Measurements from ENCODE around the gene AK4.
A peak's percentile ranks its signal among the peaks of the same experiment; 100 is the strongest.
"Not testable (repeated sequence)": the region's sequence is repeated elsewhere in the genome, so short reads cannot be mapped to it uniquely, and the experiment has no call there.

The AK4 gene

GRCh38 chr1:65150583-65151263 is 2.7 kb downstream of the AK4 start:
- no peak for DNase-seq (ENCODE audit: low spot score)

GRCh38 chr1:65151641-65152040 is 3.6 kb downstream of the AK4 start:
- no peak for DNase-seq (ENCODE audit: low spot score)

- no peak for DNase-seq (ENCODE audit: low spot score)
Observed at GRCh38 chr1:65153635-65154034, 5.6 kb downstream of the AK4 start.

GRCh38 chr1:65156910-65157545 is 9.0 kb downstream of the AK4 start:
- DNase-seq (ENCODE audit: low spot score): no peak

- DNase-seq (ENCODE audit: low spot score): no peak
Observed at GRCh38 chr1:65157546-65157941, 9.5 kb downstream of the AK4 start.

- DNase-seq (ENCODE audit: low spot score): not testable (repeated sequence)
Observed at GRCh38 chr1:65159291-65159688, 11.3 kb downstream of the AK4 start.

- DNase-seq (ENCODE audit: low spot score): no peak
Observed at GRCh38 chr1:65159801-65160523, 12.0 kb downstream of the AK4 start.

- no peak for DNase-seq (ENCODE audit: low spot score)
Observed at GRCh38 chr1:65163201-65163805, 15.3 kb downstream of the AK4 start.

GRCh38 chr1:65164101-65164500 is 16.1 kb downstream of the AK4 start:
- DNase-seq (ENCODE audit: low spot score): not testable (repeated sequence)

GRCh38 chr1:65164633-65165032 is 16.6 kb downstream of the AK4 start:
- no peak for DNase-seq (ENCODE audit: low spot score)

- DNase-seq (ENCODE audit: low spot score): no peak
Observed at GRCh38 chr1:65165269-65165993, 17.4 kb downstream of the AK4 start.

GRCh38 chr1:65166572-65167305 is 18.7 kb downstream of the AK4 start:
- DNase-seq (ENCODE audit: low spot score): no peak

- DNase-seq (ENCODE audit: low spot score): no peak
Observed at GRCh38 chr1:65167586-65168242, 19.7 kb downstream of the AK4 start.

- DNase-seq (ENCODE audit: low spot score): no peak
Observed at GRCh38 chr1:65168867-65169266, 20.9 kb downstream of the AK4 start.

GRCh38 chr1:65170511-65171142 is 22.6 kb downstream of the AK4 start:
- DNase-seq (ENCODE audit: low spot score): no peak

- DNase-seq (ENCODE audit: low spot score): no peak
Observed at GRCh38 chr1:65172936-65173690, 25.1 kb downstream of the AK4 start.

- peak; percentile 62 for DNase-seq (ENCODE audit: low spot score)
Observed at GRCh38 chr1:65174585-65174984, 26.6 kb downstream of the AK4 start.

- DNase-seq (ENCODE audit: low spot score): no peak
Observed at GRCh38 chr1:65175171-65176055, 27.4 kb downstream of the AK4 start.

GRCh38 chr1:65176056-65176450 is 28.1 kb downstream of the AK4 start:
- DNase-seq (ENCODE audit: low spot score): no peak

Measured in AG08396 (cell line).